IMR-90 (cell line): ENCODE measurements around the gene CPED1. TPM values are rescaled to one million over a fixed set of nuclear protein-coding genes. Genes with fewer than 3 reads are reported as not detected.

Experiments used
- microRNA-seq, 2 experiments: library from miRNA; stranded (forward) in 1 of 2; unstranded in 1 of 2; fragments of 10-50 nt in 1 of 2; fragments of <30 nt in 1 of 2; gene quantifications in 1 of 2; microRNA quantifications in 1 of 2; one replicate each; pipeline versions ENCODE3 to v1.1.0; 2013 to 2020; ENCODE audit not compliant: insufficient read depth in 1 of 2, insufficient read length in 1 of 2, unreplicated experiment in 1 of 2
- polyA plus RNA-seq, 3 experiments: library from polyadenylated mRNA; depleted of rRNA; stranded (reverse); fragments of >200 nt; gene quantifications; 2 replicates each; pipeline ENCODE4 v1.2.3, GENCODE V29; 2012; ENCODE audit warnings: low replicate concordance in 1 of 3
- small RNA-seq, 5 experiments: library from RNA; depleted of rRNA; stranded (forward); fragments of <200 nt; gene quantifications; one replicate each; pipeline ENCODE3, GENCODE V24; 2012
- total RNA-seq: library from RNA; depleted of rRNA; stranded (reverse); fragments of >200 nt; gene quantifications from 2 replicates; pipeline ENCODE4 v1.2.3, GENCODE V29; 2012; rRNA removed

CPED1 gene
- total and polyA plus RNA-seq, 2 of the 4 experiments (the other 2 are of a cell fraction) = 31.2 to 96.8 TPM

Small RNA genes within 50 kb of the gene (microRNA-seq; reads per million reads assigned to microRNA genes)
- gene HMGN1P18 (ENCODE audit: insufficient read depth, insufficient read length) (not detected), gene RNA5SP240 (ENCODE audit: insufficient read depth, insufficient read length) (not detected), gene RNA5SP241 (ENCODE audit: insufficient read depth, insufficient read length) (not detected), gene RNU6-517P (ENCODE audit: insufficient read depth, insufficient read length) (not detected)

Small RNA genes within 50 kb of the gene (small RNA-seq; reads per million reads assigned to genes)
- 0 reads per million in 5 experiments for gene HMGN1P18
- gene RNA5SP240 = 0 reads per million in 5 experiments
- 0 to 1.5 (median 0) reads per million in 5 experiments for gene RNA5SP241
- 0.14 to 48.2 (median 1.2) reads per million in 5 experiments for gene RNU6-517P

Other genes starting within 250 kb of the CPED1 start
- gene TSPAN12, start 130.6 kb upstream of the CPED1 start, total RNA-seq = 0.72 and 1.1 TPM in 2 replicates
- gene TSPAN12, start 130.6 kb upstream of the CPED1 start, polyA plus RNA-seq (2012; rRNA removed) = 0.36 and 0.42 TPM in 2 replicates
- gene ING3, start 37.9 kb upstream of the CPED1 start, total RNA-seq = 11.3 and 14.4 TPM in 2 replicates
- gene ING3, start 37.9 kb upstream of the CPED1 start, polyA plus RNA-seq (2012; rRNA removed) = 6.8 and 7.2 TPM in 2 replicates